Activated CD4-positive, alpha-beta T cell treated with anti-CD3 and anti-CD28 coated beads for 4 hours (primary cell): Measurements from ENCODE around the gene CACNA1A.
"Not testable (repeated sequence)": the region's sequence is repeated elsewhere in the genome, so short reads cannot be mapped to it uniquely, and the experiment has no call there.

Source experiments
- DNase-seq, 2 donors: peaks; one replicate each; pipeline ENCODE4 v3.0.0-alpha.2; 2020

Gene CACNA1A

GRCh38 chr19:13492128-13492527 lies 14.2 kb downstream of the CACNA1A start:
- no peak for DNase-seq

GRCh38 chr19:13487985-13488384 lies 18.3 kb downstream of the CACNA1A start:
- DNase-seq = no peak

GRCh38 chr19:13484166-13484565 lies 22.1 kb downstream of the CACNA1A start:
- no peak for DNase-seq

- no peak for DNase-seq
Measured at GRCh38 chr19:13483215-13483614, 23.1 kb downstream of the CACNA1A start.

- DNase-seq = no peak
Measured at GRCh38 chr19:13478576-13478975, 27.7 kb downstream of the CACNA1A start.

GRCh38 chr19:13476071-13476470 lies 30.2 kb downstream of the CACNA1A start:
- no peak for DNase-seq

- DNase-seq = no peak
Measured at GRCh38 chr19:13475044-13475443, 31.2 kb downstream of the CACNA1A start.

- DNase-seq = no peak
Measured at GRCh38 chr19:13466697-13467096, 39.6 kb downstream of the CACNA1A start.

- DNase-seq = no peak
Measured at GRCh38 chr19:13463296-13463695, 43.0 kb downstream of the CACNA1A start.

- no peak for DNase-seq
Measured at GRCh38 chr19:13461536-13461935, 44.7 kb downstream of the CACNA1A start.

- no peak for DNase-seq
Measured at GRCh38 chr19:13460045-13460444, 46.2 kb downstream of the CACNA1A start.

GRCh38 chr19:13459351-13459750 lies 46.9 kb downstream of the CACNA1A start:
- DNase-seq = no peak

GRCh38 chr19:13451434-13451995 lies 54.8 kb downstream of the CACNA1A start:
- DNase-seq = no peak

GRCh38 chr19:13447978-13448377 lies 58.3 kb downstream of the CACNA1A start:
- DNase-seq = no peak

GRCh38 chr19:13441810-13442512 lies 64.3 kb downstream of the CACNA1A start:
- peak; percentile 17 to 22 for DNase-seq

GRCh38 chr19:13437919-13438618 lies 68.2 kb downstream of the CACNA1A start:
- DNase-seq = no peak

GRCh38 chr19:13436352-13436751 lies 69.9 kb downstream of the CACNA1A start:
- DNase-seq = no peak

- DNase-seq = peak; percentile 28 to 42
Measured at GRCh38 chr19:13430790-13431582, 75.3 kb downstream of the CACNA1A start.

GRCh38 chr19:13429563-13429962 lies 76.7 kb downstream of the CACNA1A start:
- no peak for DNase-seq

- peak in 1 of 2 donors; percentile 2 for DNase-seq
Measured at GRCh38 chr19:13428352-13428751, 77.9 kb downstream of the CACNA1A start.

GRCh38 chr19:13427273-13428051 lies 78.8 kb downstream of the CACNA1A start:
- DNase-seq = no peak

GRCh38 chr19:13425875-13426274 lies 80.4 kb downstream of the CACNA1A start:
- DNase-seq = not testable (repeated sequence)

GRCh38 chr19:13425151-13425550 lies 81.1 kb downstream of the CACNA1A start:
- no peak for DNase-seq
